VCaP (cell line): ENCODE measurements around the gene TBC1D1.

Source experiments
- H3K27ac ChIP-seq: fragments of 450-650 bp; 2 replicates; pipeline ENCODE4 v1.5.1; 2017
- TF ChIP-seq, protein P1 (sequence below): fragments of 450-650 bp; conservative IDR thresholded peaks from 2 replicates; pipeline ENCODE4 v1.5.1; 2017; ENCODE audit warnings: mild to moderate bottlenecking, moderate library complexity

Gene TBC1D1

DNA sequence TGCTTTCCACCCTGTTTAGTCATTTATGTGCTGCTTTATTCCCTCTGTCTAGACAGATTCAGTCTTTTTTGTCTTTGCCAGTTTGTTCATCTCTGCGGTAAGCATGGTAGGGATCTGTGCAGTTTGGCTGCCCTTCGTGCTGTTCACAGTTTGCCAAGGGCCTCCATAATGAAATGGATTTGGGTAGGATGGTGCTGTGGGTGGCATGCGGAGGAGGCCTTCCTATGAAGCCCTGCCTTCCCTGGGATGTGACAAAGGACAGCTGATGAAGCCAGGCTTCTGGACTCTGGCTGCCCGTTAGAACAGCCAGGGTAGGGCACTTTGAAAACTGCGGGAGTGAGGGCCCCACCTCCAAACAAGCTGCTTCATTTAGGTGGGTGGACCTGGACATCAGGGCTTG lies 116.8 kb downstream of the TBC1D1 start:
- TF ChIP-seq, protein P1, sequence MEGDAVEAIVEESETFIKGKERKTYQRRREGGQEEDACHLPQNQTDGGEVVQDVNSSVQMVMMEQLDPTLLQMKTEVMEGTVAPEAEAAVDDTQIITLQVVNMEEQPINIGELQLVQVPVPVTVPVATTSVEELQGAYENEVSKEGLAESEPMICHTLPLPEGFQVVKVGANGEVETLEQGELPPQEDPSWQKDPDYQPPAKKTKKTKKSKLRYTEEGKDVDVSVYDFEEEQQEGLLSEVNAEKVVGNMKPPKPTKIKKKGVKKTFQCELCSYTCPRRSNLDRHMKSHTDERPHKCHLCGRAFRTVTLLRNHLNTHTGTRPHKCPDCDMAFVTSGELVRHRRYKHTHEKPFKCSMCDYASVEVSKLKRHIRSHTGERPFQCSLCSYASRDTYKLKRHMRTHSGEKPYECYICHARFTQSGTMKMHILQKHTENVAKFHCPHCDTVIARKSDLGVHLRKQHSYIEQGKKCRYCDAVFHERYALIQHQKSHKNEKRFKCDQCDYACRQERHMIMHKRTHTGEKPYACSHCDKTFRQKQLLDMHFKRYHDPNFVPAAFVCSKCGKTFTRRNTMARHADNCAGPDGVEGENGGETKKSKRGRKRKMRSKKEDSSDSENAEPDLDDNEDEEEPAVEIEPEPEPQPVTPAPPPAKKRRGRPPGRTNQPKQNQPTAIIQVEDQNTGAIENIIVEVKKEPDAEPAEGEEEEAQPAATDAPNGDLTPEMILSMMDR = no peak
- H3K27ac ChIP-seq = no peak overlapping the region

DNA sequence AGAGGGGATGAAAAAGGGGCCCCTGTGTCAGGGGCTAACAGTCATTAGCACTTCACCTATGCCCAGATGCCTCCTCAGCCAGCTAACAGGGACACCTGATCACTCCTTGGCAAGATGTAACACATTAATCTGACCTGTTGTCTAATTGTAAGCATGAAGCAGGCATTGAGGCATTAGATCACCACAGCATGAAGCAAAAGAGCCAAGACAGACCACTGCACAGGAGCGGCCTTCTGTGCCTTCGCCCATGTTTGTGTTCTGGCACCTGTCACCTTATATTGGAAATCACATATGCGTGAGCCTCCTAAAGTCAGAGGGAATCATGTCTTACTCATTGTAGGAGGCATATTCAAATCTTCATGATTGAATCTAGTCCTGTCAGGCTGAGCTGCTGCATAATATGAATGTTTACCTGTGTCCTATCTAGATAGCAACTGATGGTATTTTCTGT lies 117.7 kb downstream of the TBC1D1 start:
- no peak overlapping the region for H3K27ac ChIP-seq
- TF ChIP-seq, protein P1 = no peak

DNA sequence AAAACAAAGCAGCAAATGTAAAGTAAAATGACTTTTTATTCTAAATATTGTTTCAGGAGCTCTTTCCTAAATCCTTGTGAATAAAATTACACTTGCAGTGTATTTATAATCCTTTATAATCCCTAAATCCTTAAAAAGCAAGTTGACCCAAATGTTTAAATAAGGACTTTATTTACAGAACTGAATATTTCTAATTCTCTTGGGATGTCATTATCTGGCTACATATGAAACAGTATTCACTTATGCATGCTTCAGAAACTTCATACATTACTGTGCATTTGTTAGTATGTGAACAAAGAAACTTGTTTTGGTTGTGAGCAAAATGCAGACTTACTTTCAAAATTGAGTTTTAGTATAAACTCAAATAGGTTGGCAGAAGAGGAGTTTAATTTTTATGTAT lies 118.5 kb downstream of the TBC1D1 start:
- TF ChIP-seq, protein P1 = no peak
- H3K27ac ChIP-seq = no peak overlapping the region

GRCh38 chr4:38009949-38010348 lies 119.1 kb downstream of the TBC1D1 start:
- TF ChIP-seq, protein P1 = no peak
- no peak overlapping the region for H3K27ac ChIP-seq

DNA sequence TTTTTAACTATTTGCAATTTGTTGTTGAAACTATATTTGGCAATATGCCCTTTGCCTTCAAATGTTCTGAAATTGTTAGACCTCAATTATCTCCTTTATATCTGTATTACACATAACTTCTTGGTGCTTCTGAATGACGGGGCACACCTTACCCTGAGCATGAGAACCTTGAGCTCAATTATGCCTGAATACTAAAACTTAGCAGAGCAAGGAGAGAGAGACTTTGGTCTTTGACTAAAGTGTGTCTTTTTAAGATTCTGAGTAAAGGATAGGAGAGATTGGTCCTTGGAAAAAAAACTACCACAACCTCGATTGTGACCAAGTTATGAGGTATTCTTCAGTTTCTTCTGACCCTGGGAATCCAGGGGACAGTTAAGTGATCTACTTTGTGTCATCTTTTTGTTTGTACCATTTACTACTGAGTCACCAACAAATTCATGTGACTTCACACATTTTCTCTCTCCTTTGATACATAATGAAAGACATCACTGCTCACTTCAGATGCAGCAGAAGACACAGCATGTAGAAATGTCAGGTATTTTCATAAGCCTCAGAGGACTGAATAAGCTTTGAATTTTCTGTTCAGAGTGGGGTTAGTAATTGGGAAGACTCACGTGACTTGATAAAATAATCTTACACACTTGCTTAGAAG lies 120.8 kb downstream of the TBC1D1 start:
- H3K27ac ChIP-seq = no peak overlapping the region
- TF ChIP-seq, protein P1 = no peak

DNA sequence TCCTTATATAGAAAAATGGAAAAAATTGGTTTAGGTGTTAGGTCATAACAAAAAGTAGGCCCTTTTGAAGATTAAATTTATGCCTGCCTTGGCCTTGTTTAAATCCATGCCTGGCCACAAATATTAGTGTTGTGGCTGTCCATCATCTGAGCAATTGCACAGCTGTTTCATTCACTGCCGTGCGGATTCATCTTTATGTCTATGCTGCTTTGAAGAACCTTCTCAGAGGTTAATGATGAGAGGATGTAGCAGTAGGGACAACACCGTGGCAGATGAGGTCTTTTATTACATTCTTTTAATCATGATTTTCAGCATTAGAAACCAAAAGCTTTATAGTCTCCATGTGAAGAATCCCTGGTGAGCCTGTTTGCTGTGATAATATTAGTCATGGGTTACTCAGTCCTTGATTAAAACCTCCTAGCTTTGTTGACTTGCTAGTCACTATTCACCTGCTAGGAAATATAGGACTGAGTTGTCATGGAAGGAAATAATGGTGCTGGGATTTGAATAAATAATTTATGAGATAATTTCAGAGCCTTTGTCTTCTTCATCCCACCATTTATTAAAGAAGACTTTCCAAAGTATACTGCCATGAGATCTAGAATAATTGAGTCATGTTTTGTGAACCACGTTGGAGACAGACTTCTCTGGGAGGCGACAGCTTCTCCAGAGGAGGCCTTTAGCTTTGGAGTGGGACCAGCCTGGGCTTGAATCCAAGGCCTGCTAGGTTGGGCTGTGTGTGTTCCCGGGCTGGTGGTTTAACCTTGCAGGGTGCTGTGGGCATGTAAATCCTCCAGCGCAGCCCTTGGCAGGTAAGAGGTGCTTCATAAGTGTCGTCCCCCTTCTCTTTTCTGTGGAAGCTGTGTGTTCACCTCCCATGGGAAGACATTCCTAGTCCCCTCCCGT lies 122.8 kb downstream of the TBC1D1 start:
- H3K27ac ChIP-seq = no peak overlapping the region
- TF ChIP-seq, protein P1 = no peak

DNA sequence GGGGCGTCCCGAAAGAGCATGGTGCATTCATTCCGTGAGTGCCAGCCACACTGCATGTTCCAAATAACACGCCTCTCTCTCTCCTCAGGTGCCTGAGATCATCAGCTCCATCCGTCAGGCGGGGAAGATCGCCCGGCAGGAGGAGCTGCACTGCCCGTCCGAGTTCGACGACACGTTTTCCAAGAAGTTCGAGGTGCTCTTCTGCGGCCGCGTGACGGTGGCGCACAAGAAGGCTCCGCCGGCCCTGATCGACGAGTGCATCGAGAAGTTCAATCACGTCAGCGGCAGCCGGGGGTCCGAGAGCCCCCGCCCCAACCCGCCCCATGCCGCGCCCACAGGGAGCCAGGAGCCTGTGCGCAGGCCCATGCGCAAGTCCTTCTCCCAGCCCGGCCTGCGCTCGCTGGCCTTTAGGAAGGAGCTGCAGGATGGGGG lies 123.6 kb downstream of the TBC1D1 start:
- no peak overlapping the region for H3K27ac ChIP-seq
- TF ChIP-seq, protein P1 = no peak
